SK-N-SH (cell line): ENCODE data around the gene RASA3. TPM values are rescaled to one million over a fixed set of nuclear protein-coding genes. Genes with fewer than 3 reads are reported as not detected.

Source experiments
- CTCF ChIA-PET: fragments of 300-600, 350-600 bp; formaldehyde crosslinking; extraction: SDS; loops from one replicate; lab custom pipeline; 2021; lab: Yijun Ruan, JAX
- POLR2A ChIA-PET: fragments of 350-600 bp; sonication (Branson Sonifier 250); formaldehyde crosslinking; extraction: SDS; loops from one replicate; lab custom pipeline; 2020; ENCODE audit warnings: antibody characterized with exemption, inconsistent platforms; lab: Yijun Ruan, JAX
- DNase-seq: peaks from one replicate; pipeline ENCODE4 v3.0.0; 2012
- H2AFZ ChIP-seq: fragments of 200-600 bp; sonication (generic); 2 replicates; pipeline ENCODE4 v1.8.1; 2016; ENCODE audit warnings: antibody characterized with exemption, mild to moderate bottlenecking, low read depth
- H3F3A ChIP-seq: fragments of 200-600 bp; sonication (generic); replicated peaks from 2 replicates; pipeline ENCODE3; 2016; ENCODE audit warnings: antibody characterized with exemption, mild to moderate bottlenecking; ENCODE audit not compliant: insufficient read depth
- H3K27ac ChIP-seq, 2 experiments: fragments of 200-500 bp in 1 of 2; fragments of 200-600 bp in 1 of 2; sonication (Bioruptor generic) in 1 of 2; sonication (generic), shearing (Covaris generic) in 1 of 2; 2 replicates each; pipeline versions ENCODE4 v1.5.1 to v1.6.1; 2014 to 2016; ENCODE audit warnings: low read depth in 2 of 2, inconsistent platforms in 1 of 2, low read length in 1 of 2, mild to moderate bottlenecking in 1 of 2, mixed read lengths in 1 of 2
- H3K27me3 ChIP-seq: fragments of 200-600 bp; sonication (generic), shearing (Covaris generic); 2 replicates; pipeline ENCODE4 v1.6.1; 2016; ENCODE audit warnings: mixed run types; ENCODE audit not compliant: insufficient read depth
- H3K36me3 ChIP-seq, 2 experiments: fragments of 200-500 bp in 1 of 2; fragments of 200-600 bp in 1 of 2; sonication (Bioruptor generic) in 1 of 2; sonication (generic) in 1 of 2; replicated peaks in 1 of 2; 2 replicates each; pipeline versions ENCODE3 to v1.5.1; 2014 to 2016; ENCODE audit warnings: low read length in 1 of 2, mild to moderate bottlenecking in 1 of 2; ENCODE audit not compliant: insufficient read depth in 2 of 2, control insufficient read depth in 1 of 2
- H3K4me1 ChIP-seq, 2 experiments: fragments of 200-500 bp in 1 of 2; fragments of 200-600 bp in 1 of 2; sonication (Bioruptor generic) in 1 of 2; sonication (generic), shearing (Covaris generic) in 1 of 2; 2 replicates each; pipeline versions ENCODE4 v1.5.1 to v1.6.1; 2014 to 2016; ENCODE audit warnings: low read depth in 1 of 2, low read length in 1 of 2, mixed run types in 1 of 2; ENCODE audit not compliant: insufficient read depth in 2 of 2, control insufficient read depth in 1 of 2
- H3K4me2 ChIP-seq: fragments of 200-600 bp; sonication (generic), shearing (Covaris generic); 2 replicates; pipeline ENCODE4 v1.6.1; 2017; ENCODE audit warnings: mixed run types
- H3K4me3 ChIP-seq, 2 experiments: fragments of 200-500 bp in 1 of 2; fragments of 200-600 bp in 1 of 2; sonication (Bioruptor generic) in 1 of 2; sonication (generic), shearing (Covaris generic) in 1 of 2; 2 replicates each; pipeline versions ENCODE4 v1.5.1 to v1.8.1; 2014 to 2016; ENCODE audit warnings: low read depth in 2 of 2, inconsistent platforms in 1 of 2, low read length in 1 of 2, mild to moderate bottlenecking in 1 of 2, mixed read lengths in 1 of 2, moderate library complexity in 1 of 2
- H3K79me2 ChIP-seq: fragments of 200-600 bp; sonication (generic); 2 replicates; pipeline ENCODE4 v1.8.1; 2017; ENCODE audit warnings: mild to moderate bottlenecking; ENCODE audit not compliant: insufficient read depth
- H3K9ac ChIP-seq: fragments of 200-600 bp; sonication (generic); 2 replicates; pipeline ENCODE4 v1.6.1; 2017; ENCODE audit warnings: mixed run types
- H3K9me2 ChIP-seq: fragments of 200-600 bp; sonication (generic); 2 replicates; pipeline ENCODE4 v1.6.1; 2017; ENCODE audit warnings: mixed run types
- H3K9me3 ChIP-seq: fragments of 200-600 bp; sonication (generic); 2 replicates; pipeline ENCODE4 v1.6.1; 2017; ENCODE audit warnings: mixed run types, mild to moderate bottlenecking, moderate library complexity
- H4K20me1 ChIP-seq: fragments of 200-600 bp; sonication (generic); 2 replicates; pipeline ENCODE4 v1.6.1; 2017; ENCODE audit warnings: mild to moderate bottlenecking, mixed run types; ENCODE audit not compliant: insufficient read depth
- CTCF ChIP-seq: fragments of 200-600 bp; sonication (generic); IDR thresholded peaks from 2 replicates; pipeline ENCODE4 v1.6.1; 2017; ENCODE audit warnings: antibody characterized with exemption, mild to moderate bottlenecking, moderate library complexity
- EP300 ChIP-seq, 2 experiments: IDR thresholded peaks; 2 replicates each; pipeline versions ENCODE4 v1.4.0 to v1.6.1; 2012; ENCODE audit warnings: borderline replicate concordance in 1 of 2, low read depth in 1 of 2, low read length in 1 of 2
- FOSL2 ChIP-seq: IDR thresholded peaks from 2 replicates; pipeline ENCODE4 v1.4.0; 2012; ENCODE audit warnings: low read depth, mild to moderate bottlenecking, moderate library complexity, borderline replicate concordance
- FOXJ3 ChIP-seq: sonication (generic); formaldehyde crosslinking; IDR thresholded peaks from 2 replicates; pipeline ENCODE4 v1.5.1; 2020; ENCODE audit warnings: mild to moderate bottlenecking, missing genetic modification reagents
- GATA2 ChIP-seq: sonication (generic); formaldehyde crosslinking; IDR thresholded peaks from 2 replicates; pipeline ENCODE4 v1.5.0; 2020; ENCODE audit warnings: mild to moderate bottlenecking, missing genetic modification reagents
- IRF3 ChIP-seq: fragments of 150-350 bp; IDR thresholded peaks from 2 replicates; pipeline ENCODE4 v1.6.1; 2016; ENCODE audit warnings: mild to moderate bottlenecking, low read depth, low read length
- MAX ChIP-seq: IDR thresholded peaks from 2 replicates; pipeline ENCODE4 v1.4.0; 2012; ENCODE audit warnings: low read depth
- MXI1 ChIP-seq: IDR thresholded peaks from 2 replicates; pipeline ENCODE4 v1.6.1; 2012; ENCODE audit warnings: mild to moderate bottlenecking, low read depth, low read length, improper control_type of control experiment
- NFIC ChIP-seq: IDR thresholded peaks from 2 replicates; pipeline ENCODE4 v1.4.0; 2012; ENCODE audit warnings: borderline replicate concordance
- NRF1 ChIP-seq: IDR thresholded peaks from 2 replicates; pipeline ENCODE4 v1.6.1; 2012; ENCODE audit warnings: low read depth, mild to moderate bottlenecking, low read length
- POLR2AphosphoS5 ChIP-seq: IDR thresholded peaks from 2 replicates; pipeline ENCODE4 v1.6.1; 2012; ENCODE audit warnings: low read depth, low read length
- RAD21 ChIP-seq: IDR thresholded peaks from 2 replicates; pipeline ENCODE4 v1.6.1; 2012; ENCODE audit warnings: mild to moderate bottlenecking, low read length
- RCOR1 ChIP-seq: fragments of 150-350 bp; IDR thresholded peaks from 2 replicates; pipeline ENCODE4 v1.6.1; 2017; ENCODE audit warnings: antibody characterized with exemption, low read length
- SIN3A ChIP-seq: IDR thresholded peaks from 2 replicates; pipeline ENCODE4 v1.6.1; 2012; ENCODE audit warnings: low read depth, mild to moderate bottlenecking, low read length, moderate library complexity, borderline replicate concordance
- SMC3 ChIP-seq: IDR thresholded peaks from 2 replicates; pipeline ENCODE4 v1.6.1; 2012; ENCODE audit warnings: low read depth, low read length, improper control_type of control experiment
- TCF12 ChIP-seq: IDR thresholded peaks from 2 replicates; pipeline ENCODE4 v1.4.0; 2012
- TEAD4 ChIP-seq: IDR thresholded peaks from 2 replicates; pipeline ENCODE4 v1.4.0; 2012; ENCODE audit warnings: mild to moderate bottlenecking, borderline replicate concordance; ENCODE audit not compliant: insufficient read depth
- USF2 ChIP-seq: fragments of 150-350 bp; IDR thresholded peaks from 2 replicates; pipeline ENCODE4 v1.6.1; 2017; ENCODE audit warnings: antibody characterized with exemption, low read length, low read depth, borderline replicate concordance
- YY1 ChIP-seq: IDR thresholded peaks from 2 replicates; pipeline ENCODE4 v1.4.0; 2012; ENCODE audit warnings: low read depth, mild to moderate bottlenecking
- whole genome bisulfite sequencing: methylation state at CpG from one replicate; pipeline ENCODE4 v1.1.6; 2017; ENCODE audit warnings: low lambda C conversion rate; 5-methylcytosine and 5-hydroxymethylcytosine counted together
- polyA plus RNA-seq, 3 experiments: library from polyadenylated mRNA; depleted of rRNA; stranded (reverse); fragments of >200 nt; gene quantifications; 2 replicates each; pipeline ENCODE4 v1.2.3, GENCODE V29; 2012

RASA3 gene
- polyA plus RNA-seq, 1 of the 3 experiments (the other 2 are of a cell fraction), result 25.1 TPM

- Histone ChIP-seq H3K9ac (no peak overlapping the region), H3K27me3 (no peaks in the 10 kb centered on the region), H3K4me3 (no peak overlapping the region), H4K20me1 (no peaks in the 10 kb centered on the region), H3K79me2 (no peaks in the 10 kb centered on the region), H3F3A (peaks cover 8% of the 10 kb centered on the region), H3K9me3 (no peaks in the 10 kb centered on the region), H3K4me1 (peaks cover 0 to 49% of the 10 kb centered on the region in 2 experiments; a peak in 1 of 4 replicates), H3K9me2 (no peaks in the 10 kb centered on the region), H3K27ac (no peak overlapping the region), H2AFZ (no peak overlapping the region), H3K4me2 (no peak overlapping the region), H3K36me3 (no peaks in the 10 kb centered on the region)
- 90% methylated on average over 31 of the region's 36 CpGs for WGBS
- POLR2A ChIA-PET, result no interaction called here
- TF ChIP-seq YY1, result no peak
- no peak for TF ChIP-seq TEAD4
- no peak for TF ChIP-seq MAX
- no peak for TF ChIP-seq NRF1
- no peak for TF ChIP-seq CTCF
- TF ChIP-seq SIN3A, result no peak
- TF ChIP-seq RCOR1, result no peak
- TF ChIP-seq RAD21, result no peak
- no peak for TF ChIP-seq GATA2 (CRISPR knock-in tag)
- no peak for TF ChIP-seq NFIC
- TF ChIP-seq SMC3, result no peak
- TF ChIP-seq EP300 (IDR thresholded peaks at IDR 0.05; ENCODE audit: borderline replicate concordance in 1 of 2, low read depth in 1 of 2, low read length in 1 of 2), result no peak
- TF ChIP-seq FOXJ3 (CRISPR knock-in tag), result no peak
- TF ChIP-seq POLR2AphosphoS5, result no peak
- no peak for TF ChIP-seq IRF3
- no peak for TF ChIP-seq FOSL2
- no peak for TF ChIP-seq USF2
- TF ChIP-seq MXI1, result no peak
- no peak for TF ChIP-seq TCF12
- no peak for DNase-seq
- CTCF ChIA-PET, result interaction anchor here (1.6 kb wide), 1 partner anchor 10 kb away, joined by 3 read pairs; no protein-coding TSS in a partner anchor
Observed at GRCh38 chr13:113930671-113931637, 201.5 kb downstream of the RASA3 start.
